Vagina (tissue), 2 donors: ENCODE data around the gene RAD51D. TPM values are rescaled to one million over a fixed set of nuclear protein-coding genes. Genes with fewer than 3 reads are reported as not detected.

Experiments used
- DNase-seq, 2 donors: peaks; one replicate each; pipeline ENCODE4 v3.0.0-alpha.2; 2017; ENCODE audit errors: extremely low spot score in 2 of 2
- H3K27ac ChIP-seq: fragments of 200-600 bp; sonication (generic); one replicate; pipeline ENCODE4 v1.5.1; 2019
- H3K27me3 ChIP-seq: fragments of 200-600 bp; sonication (generic); one replicate; pipeline ENCODE4 v1.5.1; 2019
- H3K36me3 ChIP-seq, 2 donors: fragments of 200-600 bp; sonication (generic); one replicate each; pipeline ENCODE4 v1.5.1; 2017 to 2019
- H3K4me1 ChIP-seq: fragments of 200-600 bp; sonication (generic); one replicate; pipeline ENCODE4 v1.5.1; 2019
- H3K4me3 ChIP-seq, 2 donors: fragments of 200-600 bp; sonication (generic); 1 replicate in 1 of 2; 2 replicates in 1 of 2; pipeline ENCODE4 v1.5.1; 2016 to 2019
- H3K9me3 ChIP-seq: fragments of 200-600 bp; sonication (generic); one replicate; pipeline ENCODE4 v1.5.1; 2019
- CTCF ChIP-seq, 3 experiments: fragments of 450-650 bp in 2 of 3; fragments of 200-600 bp in 1 of 3; sonication (generic) in 1 of 3; IDR thresholded peaks; one replicate each; pipeline ENCODE4 v1.5.1; 2017 to 2019; ENCODE audit warnings: antibody characterized with exemption in 3 of 3, mild to moderate bottlenecking in 2 of 3, moderate library complexity in 2 of 3
- POLR2A ChIP-seq, 2 donors: fragments of 450-650 bp; IDR thresholded peaks; one replicate each; pipeline ENCODE4 v1.6.1; 2017; ENCODE audit warnings: antibody characterized with exemption in 2 of 2, mild to moderate bottlenecking in 2 of 2, moderate library complexity in 2 of 2
- POLR2AphosphoS5 ChIP-seq, 2 donors: sonication (generic); formaldehyde crosslinking; IDR thresholded peaks; one replicate each; pipeline ENCODE4 v1.9.0; 2017; ENCODE audit warnings: antibody characterized with exemption in 2 of 2, mild to moderate bottlenecking in 2 of 2, low read depth in 1 of 2; ENCODE audit not compliant: insufficient read depth in 1 of 2
- intact Hi-C: fragments of 100-400 bp; cut with DNase I; formaldehyde crosslinking; loops from one replicate; pipeline ENCODE4 v1.15.1; 2023
- total RNA-seq: library from RNA; depleted of rRNA; stranded (reverse); fragments of >200 nt; gene quantifications from one replicate; pipeline ENCODE4 v1.2.3, GENCODE V29; 2016

The RAD51D gene
- total RNA-seq, 1 donor from 2014 or later: 5.2 TPM

GRCh38 chr17:35074711-35075707 is 44.7 kb downstream of the RAD51D start:
- intact Hi-C loops: no loop called here
- Histone ChIP-seq H3K36me3 (no peaks in the 10 kb centered on the region), H3K4me1 (peaks cover 16% of the 10 kb centered on the region), H3K27ac (no peak overlapping the region), H3K27me3 (no peaks in the 10 kb centered on the region), H3K9me3 (no peaks in the 10 kb centered on the region), H3K4me3 (no peak overlapping the region)
- no peak for TF ChIP-seq POLR2AphosphoS5 (IDR thresholded peaks at IDR 0.05; ENCODE audit: insufficient read depth in 1 of 2, low read depth in 1 of 2)
- DNase-seq: no peak

GRCh38 chr17:35073991-35074627 is 45.6 kb downstream of the RAD51D start:
- TF ChIP-seq POLR2A (IDR thresholded peaks at IDR 0.05) (no peak), CTCF (IDR thresholded peaks at IDR 0.05) (no peak), POLR2AphosphoS5 (IDR thresholded peaks at IDR 0.05; ENCODE audit: insufficient read depth in 1 of 2, low read depth in 1 of 2) (no peak)
- intact Hi-C loops: no loop called here
- Histone ChIP-seq H3K4me1 (peaks cover 11% of the 10 kb centered on the region), H3K9me3 (no peaks in the 10 kb centered on the region), H3K27me3 (no peaks in the 10 kb centered on the region), H3K36me3 (no peaks in the 10 kb centered on the region), H3K4me3 (no peak overlapping the region), H3K27ac (no peak overlapping the region)
- DNase-seq: no peak

- Histone ChIP-seq H3K27ac (no peak overlapping the region), H3K4me1 (peaks cover 8% of the 10 kb centered on the region), H3K4me3 (no peak overlapping the region), H3K36me3 (no peaks in the 10 kb centered on the region), H3K27me3 (no peaks in the 10 kb centered on the region), H3K9me3 (no peaks in the 10 kb centered on the region)
- DNase-seq: no peak
- TF ChIP-seq CTCF (IDR thresholded peaks at IDR 0.05) (no peak), POLR2AphosphoS5 (IDR thresholded peaks at IDR 0.05; ENCODE audit: insufficient read depth in 1 of 2, low read depth in 1 of 2) (no peak), POLR2A (IDR thresholded peaks at IDR 0.05) (no peak)
- intact Hi-C loops: no loop called here
These were observed 46.4 kb downstream of the RAD51D start for GRCh38 chr17:35073183-35073790.

- Histone ChIP-seq H3K27ac (no peak overlapping the region), H3K36me3 (no peaks in the 10 kb centered on the region), H3K9me3 (no peaks in the 10 kb centered on the region), H3K27me3 (no peaks in the 10 kb centered on the region), H3K4me3 (no peak overlapping the region), H3K4me1 (peaks cover 6% of the 10 kb centered on the region)
- TF ChIP-seq POLR2AphosphoS5 (IDR thresholded peaks at IDR 0.05; ENCODE audit: insufficient read depth in 1 of 2, low read depth in 1 of 2): no peak
- TF ChIP-seq CTCF (IDR thresholded peaks at IDR 0.05): no peak
- no peak for TF ChIP-seq POLR2A (IDR thresholded peaks at IDR 0.05)
- no peak for DNase-seq
- intact Hi-C loops: no loop called here
These were observed 50.3 kb downstream of the RAD51D start for GRCh38 chr17:35069311-35069710.

- intact Hi-C loops: no loop called here
- H3K9me3 ChIP-seq: no peaks in the 10 kb centered on the region
- H3K4me1 ChIP-seq: peaks cover 13% of the 10 kb centered on the region
- no peak overlapping the region for H3K4me3 ChIP-seq
- TF ChIP-seq POLR2AphosphoS5 (IDR thresholded peaks at IDR 0.05; ENCODE audit: insufficient read depth in 1 of 2, low read depth in 1 of 2) (no peak), CTCF (IDR thresholded peaks at IDR 0.05) (no peak), POLR2A (IDR thresholded peaks at IDR 0.05) (no peak)
- H3K27me3 ChIP-seq: no peaks in the 10 kb centered on the region
- no peaks in the 10 kb centered on the region for H3K36me3 ChIP-seq
- DNase-seq: no peak
- H3K27ac ChIP-seq: no peak overlapping the region
These were observed 51.4 kb downstream of the RAD51D start for GRCh38 chr17:35068249-35068648.
